SK-N-SH (cell line): ENCODE results near the gene PRPF18. TPM values are rescaled to one million over a fixed set of nuclear protein-coding genes. Genes with fewer than 3 reads are reported as not detected.

ENCODE experiments used
- CTCF ChIA-PET: fragments of 300-600, 350-600 bp; formaldehyde crosslinking; extraction: SDS; loops from one replicate; lab custom pipeline; 2021; lab: Yijun Ruan, JAX
- POLR2A ChIA-PET: fragments of 350-600 bp; sonication (Branson Sonifier 250); formaldehyde crosslinking; extraction: SDS; loops from one replicate; lab custom pipeline; 2020; ENCODE audit warnings: antibody characterized with exemption, inconsistent platforms; lab: Yijun Ruan, JAX
- DNase-seq: peaks from one replicate; pipeline ENCODE4 v3.0.0; 2012
- H2AFZ ChIP-seq: fragments of 200-600 bp; sonication (generic); 2 replicates; pipeline ENCODE4 v1.8.1; 2016; ENCODE audit warnings: antibody characterized with exemption, mild to moderate bottlenecking, low read depth
- H3F3A ChIP-seq: fragments of 200-600 bp; sonication (generic); replicated peaks from 2 replicates; pipeline ENCODE3; 2016; ENCODE audit warnings: antibody characterized with exemption, mild to moderate bottlenecking; ENCODE audit not compliant: insufficient read depth
- H3K27ac ChIP-seq, 2 experiments: fragments of 200-500 bp in 1 of 2; fragments of 200-600 bp in 1 of 2; sonication (Bioruptor generic) in 1 of 2; sonication (generic), shearing (Covaris generic) in 1 of 2; 2 replicates each; pipeline versions ENCODE4 v1.5.1 to v1.6.1; 2014 to 2016; ENCODE audit warnings: low read depth in 2 of 2, inconsistent platforms in 1 of 2, low read length in 1 of 2, mild to moderate bottlenecking in 1 of 2, mixed read lengths in 1 of 2
- H3K27me3 ChIP-seq: fragments of 200-600 bp; sonication (generic), shearing (Covaris generic); 2 replicates; pipeline ENCODE4 v1.6.1; 2016; ENCODE audit warnings: mixed run types; ENCODE audit not compliant: insufficient read depth
- H3K36me3 ChIP-seq, 2 experiments: fragments of 200-500 bp in 1 of 2; fragments of 200-600 bp in 1 of 2; sonication (Bioruptor generic) in 1 of 2; sonication (generic) in 1 of 2; replicated peaks in 1 of 2; 2 replicates each; pipeline versions ENCODE3 to v1.5.1; 2014 to 2016; ENCODE audit warnings: low read length in 1 of 2, mild to moderate bottlenecking in 1 of 2; ENCODE audit not compliant: insufficient read depth in 2 of 2, control insufficient read depth in 1 of 2
- H3K4me1 ChIP-seq, 2 experiments: fragments of 200-500 bp in 1 of 2; fragments of 200-600 bp in 1 of 2; sonication (Bioruptor generic) in 1 of 2; sonication (generic), shearing (Covaris generic) in 1 of 2; 2 replicates each; pipeline versions ENCODE4 v1.5.1 to v1.6.1; 2014 to 2016; ENCODE audit warnings: low read depth in 1 of 2, low read length in 1 of 2, mixed run types in 1 of 2; ENCODE audit not compliant: insufficient read depth in 2 of 2, control insufficient read depth in 1 of 2
- H3K4me2 ChIP-seq: fragments of 200-600 bp; sonication (generic), shearing (Covaris generic); 2 replicates; pipeline ENCODE4 v1.6.1; 2017; ENCODE audit warnings: mixed run types
- H3K4me3 ChIP-seq, 2 experiments: fragments of 200-500 bp in 1 of 2; fragments of 200-600 bp in 1 of 2; sonication (Bioruptor generic) in 1 of 2; sonication (generic), shearing (Covaris generic) in 1 of 2; 2 replicates each; pipeline versions ENCODE4 v1.5.1 to v1.8.1; 2014 to 2016; ENCODE audit warnings: low read depth in 2 of 2, inconsistent platforms in 1 of 2, low read length in 1 of 2, mild to moderate bottlenecking in 1 of 2, mixed read lengths in 1 of 2, moderate library complexity in 1 of 2
- H3K79me2 ChIP-seq: fragments of 200-600 bp; sonication (generic); 2 replicates; pipeline ENCODE4 v1.8.1; 2017; ENCODE audit warnings: mild to moderate bottlenecking; ENCODE audit not compliant: insufficient read depth
- H3K9ac ChIP-seq: fragments of 200-600 bp; sonication (generic); 2 replicates; pipeline ENCODE4 v1.6.1; 2017; ENCODE audit warnings: mixed run types
- H3K9me2 ChIP-seq: fragments of 200-600 bp; sonication (generic); 2 replicates; pipeline ENCODE4 v1.6.1; 2017; ENCODE audit warnings: mixed run types
- H3K9me3 ChIP-seq: fragments of 200-600 bp; sonication (generic); 2 replicates; pipeline ENCODE4 v1.6.1; 2017; ENCODE audit warnings: mixed run types, mild to moderate bottlenecking, moderate library complexity
- H4K20me1 ChIP-seq: fragments of 200-600 bp; sonication (generic); 2 replicates; pipeline ENCODE4 v1.6.1; 2017; ENCODE audit warnings: mild to moderate bottlenecking, mixed run types; ENCODE audit not compliant: insufficient read depth
- ELF1 ChIP-seq: IDR thresholded peaks from 2 replicates; pipeline ENCODE4 v1.4.0; 2012
- EZH2phosphoT487 ChIP-seq: fragments of 200-600 bp; sonication (generic); IDR thresholded peaks from 2 replicates; pipeline ENCODE4 v1.6.1; 2017; ENCODE audit warnings: low read depth, mixed run types, mild to moderate bottlenecking, antibody characterized with exemption, moderate library complexity, borderline replicate concordance
- FOXM1 ChIP-seq: IDR thresholded peaks from 2 replicates; pipeline ENCODE4 v1.4.0; 2012; ENCODE audit warnings: low read depth, mild to moderate bottlenecking
- GABPA ChIP-seq: IDR thresholded peaks from 2 replicates; pipeline ENCODE4 v1.4.0; 2012; ENCODE audit warnings: low read depth, mild to moderate bottlenecking
- JUND ChIP-seq: IDR thresholded peaks from 2 replicates; pipeline ENCODE4 v1.4.0; 2012
- MXI1 ChIP-seq: IDR thresholded peaks from 2 replicates; pipeline ENCODE4 v1.6.1; 2012; ENCODE audit warnings: mild to moderate bottlenecking, low read depth, low read length, improper control_type of control experiment
- NFIC ChIP-seq: IDR thresholded peaks from 2 replicates; pipeline ENCODE4 v1.4.0; 2012; ENCODE audit warnings: borderline replicate concordance
- RCOR1 ChIP-seq: fragments of 150-350 bp; IDR thresholded peaks from 2 replicates; pipeline ENCODE4 v1.6.1; 2017; ENCODE audit warnings: antibody characterized with exemption, low read length
- SIN3A ChIP-seq: IDR thresholded peaks from 2 replicates; pipeline ENCODE4 v1.6.1; 2012; ENCODE audit warnings: low read depth, mild to moderate bottlenecking, low read length, moderate library complexity, borderline replicate concordance
- SMC3 ChIP-seq: IDR thresholded peaks from 2 replicates; pipeline ENCODE4 v1.6.1; 2012; ENCODE audit warnings: low read depth, low read length, improper control_type of control experiment
- TCF12 ChIP-seq: IDR thresholded peaks from 2 replicates; pipeline ENCODE4 v1.4.0; 2012
- TEAD4 ChIP-seq: IDR thresholded peaks from 2 replicates; pipeline ENCODE4 v1.4.0; 2012; ENCODE audit warnings: mild to moderate bottlenecking, borderline replicate concordance; ENCODE audit not compliant: insufficient read depth
- YY1 ChIP-seq: IDR thresholded peaks from 2 replicates; pipeline ENCODE4 v1.4.0; 2012; ENCODE audit warnings: low read depth, mild to moderate bottlenecking
- WGBS: methylation state at CpG from one replicate; pipeline ENCODE4 v1.1.6; 2017; ENCODE audit warnings: low lambda C conversion rate; 5-methylcytosine and 5-hydroxymethylcytosine counted together
- polyA plus RNA-seq, 3 experiments: library from polyadenylated mRNA; depleted of rRNA; stranded (reverse); fragments of >200 nt; gene quantifications; 2 replicates each; pipeline ENCODE4 v1.2.3, GENCODE V29; 2012
- TF ChIP-seq, protein P1 (sequence below): IDR thresholded peaks from 2 replicates; pipeline ENCODE4 v1.4.0; 2012; ENCODE audit warnings: low read depth, borderline replicate concordance
- TF ChIP-seq, protein P2 (sequence below): IDR thresholded peaks from 2 replicates; pipeline ENCODE4 v1.4.0; 2012; ENCODE audit warnings: low read depth, borderline replicate concordance
- TF ChIP-seq, protein P3 (sequence below): fragments of 150-350 bp; IDR thresholded peaks from 2 replicates; pipeline ENCODE4 v1.6.1; 2017; ENCODE audit warnings: antibody characterized with exemption, low read length, low read depth, borderline replicate concordance
- TF ChIP-seq, protein P4 (sequence below): IDR thresholded peaks from 2 replicates; pipeline ENCODE4; 2012
- TF ChIP-seq, protein P5 (sequence below): IDR thresholded peaks from 2 replicates; pipeline ENCODE4 v1.4.0; 2012; ENCODE audit warnings: low read depth

Gene PRPF18
- polyA plus RNA-seq, 1 of the 3 experiments (the other 2 are of a cell fraction): 12.1 TPM

DNA sequence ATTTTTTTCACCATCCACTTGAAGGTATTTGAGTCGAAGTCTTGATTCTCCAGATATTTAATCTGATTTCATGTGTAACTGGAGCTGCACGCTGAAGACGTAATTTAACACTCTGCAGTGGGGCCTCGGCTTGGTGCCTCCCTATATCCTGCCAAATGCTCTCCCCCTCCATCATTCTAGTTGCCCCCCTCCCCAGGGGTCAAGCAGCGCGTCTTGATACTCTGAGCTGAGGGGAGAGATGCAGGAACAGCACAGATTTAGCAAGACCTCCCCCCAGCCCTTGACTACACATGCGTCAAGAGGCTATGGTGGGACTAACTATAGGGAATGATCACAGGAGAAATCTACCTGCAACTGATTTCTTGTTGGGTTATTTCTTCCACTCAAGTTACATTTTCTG is 85.8 kb downstream of the PRPF18 start:
- Histone ChIP-seq H3K9me3 (no peaks in the 10 kb centered on the region), H3K4me1 (peaks cover 7% of the 10 kb centered on the region in 2 experiments; a peak in 2 of 4 replicates), H3F3A (no peaks in the 10 kb centered on the region), H3K4me2 (no peak overlapping the region), H3K9me2 (no peaks in the 10 kb centered on the region), H4K20me1 (no peaks in the 10 kb centered on the region), H3K79me2 (peaks cover 16% of the 10 kb centered on the region; the same call in 1 of the 2 replicates), H3K27ac (peak overlapping the region in 1 of 2 experiments; percentile 43; a peak in 1 of 4 replicates), H3K27me3 (no peaks in the 10 kb centered on the region), H2AFZ (no peak overlapping the region), H3K36me3 (peaks cover 48 to 60% of the 10 kb centered on the region in 2 experiments), H3K9ac (no peak overlapping the region), H3K4me3 (no peak overlapping the region)
- POLR2A ChIA-PET: no interaction called here
- CTCF ChIA-PET: interaction anchor here (1.1 kb wide), 1 partner anchor 13 kb away, joined by 4 read pairs; no protein-coding TSS in a partner anchor
- TF ChIP-seq, protein P1, sequence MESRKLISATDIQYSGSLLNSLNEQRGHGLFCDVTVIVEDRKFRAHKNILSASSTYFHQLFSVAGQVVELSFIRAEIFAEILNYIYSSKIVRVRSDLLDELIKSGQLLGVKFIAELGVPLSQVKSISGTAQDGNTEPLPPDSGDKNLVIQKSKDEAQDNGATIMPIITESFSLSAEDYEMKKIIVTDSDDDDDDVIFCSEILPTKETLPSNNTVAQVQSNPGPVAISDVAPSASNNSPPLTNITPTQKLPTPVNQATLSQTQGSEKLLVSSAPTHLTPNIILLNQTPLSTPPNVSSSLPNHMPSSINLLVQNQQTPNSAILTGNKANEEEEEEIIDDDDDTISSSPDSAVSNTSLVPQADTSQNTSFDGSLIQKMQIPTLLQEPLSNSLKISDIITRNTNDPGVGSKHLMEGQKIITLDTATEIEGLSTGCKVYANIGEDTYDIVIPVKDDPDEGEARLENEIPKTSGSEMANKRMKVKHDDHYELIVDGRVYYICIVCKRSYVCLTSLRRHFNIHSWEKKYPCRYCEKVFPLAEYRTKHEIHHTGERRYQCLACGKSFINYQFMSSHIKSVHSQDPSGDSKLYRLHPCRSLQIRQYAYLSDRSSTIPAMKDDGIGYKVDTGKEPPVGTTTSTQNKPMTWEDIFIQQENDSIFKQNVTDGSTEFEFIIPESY: no peak
- TF ChIP-seq, protein P2, sequence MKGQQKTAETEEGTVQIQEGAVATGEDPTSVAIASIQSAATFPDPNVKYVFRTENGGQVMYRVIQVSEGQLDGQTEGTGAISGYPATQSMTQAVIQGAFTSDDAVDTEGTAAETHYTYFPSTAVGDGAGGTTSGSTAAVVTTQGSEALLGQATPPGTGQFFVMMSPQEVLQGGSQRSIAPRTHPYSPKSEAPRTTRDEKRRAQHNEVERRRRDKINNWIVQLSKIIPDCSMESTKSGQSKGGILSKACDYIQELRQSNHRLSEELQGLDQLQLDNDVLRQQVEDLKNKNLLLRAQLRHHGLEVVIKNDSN: no peak
- TF ChIP-seq MXI1 (no peak), NFIC (no peak), EZH2phosphoT487 (no peak), SMC3 (no peak), ELF1 (no peak), GABPA (no peak)
- TF ChIP-seq, protein P3, sequence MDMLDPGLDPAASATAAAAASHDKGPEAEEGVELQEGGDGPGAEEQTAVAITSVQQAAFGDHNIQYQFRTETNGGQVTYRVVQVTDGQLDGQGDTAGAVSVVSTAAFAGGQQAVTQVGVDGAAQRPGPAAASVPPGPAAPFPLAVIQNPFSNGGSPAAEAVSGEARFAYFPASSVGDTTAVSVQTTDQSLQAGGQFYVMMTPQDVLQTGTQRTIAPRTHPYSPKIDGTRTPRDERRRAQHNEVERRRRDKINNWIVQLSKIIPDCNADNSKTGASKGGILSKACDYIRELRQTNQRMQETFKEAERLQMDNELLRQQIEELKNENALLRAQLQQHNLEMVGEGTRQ: no peak
- TF ChIP-seq, protein P4, sequence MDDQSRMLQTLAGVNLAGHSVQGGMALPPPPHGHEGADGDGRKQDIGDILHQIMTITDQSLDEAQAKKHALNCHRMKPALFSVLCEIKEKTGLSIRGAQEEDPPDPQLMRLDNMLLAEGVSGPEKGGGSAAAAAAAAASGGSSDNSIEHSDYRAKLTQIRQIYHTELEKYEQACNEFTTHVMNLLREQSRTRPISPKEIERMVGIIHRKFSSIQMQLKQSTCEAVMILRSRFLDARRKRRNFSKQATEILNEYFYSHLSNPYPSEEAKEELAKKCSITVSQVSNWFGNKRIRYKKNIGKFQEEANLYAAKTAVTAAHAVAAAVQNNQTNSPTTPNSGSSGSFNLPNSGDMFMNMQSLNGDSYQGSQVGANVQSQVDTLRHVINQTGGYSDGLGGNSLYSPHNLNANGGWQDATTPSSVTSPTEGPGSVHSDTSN: no peak
- 62% methylated on average over 7 of the region's 7 CpGs for WGBS
- no peak for DNase-seq

DNA sequence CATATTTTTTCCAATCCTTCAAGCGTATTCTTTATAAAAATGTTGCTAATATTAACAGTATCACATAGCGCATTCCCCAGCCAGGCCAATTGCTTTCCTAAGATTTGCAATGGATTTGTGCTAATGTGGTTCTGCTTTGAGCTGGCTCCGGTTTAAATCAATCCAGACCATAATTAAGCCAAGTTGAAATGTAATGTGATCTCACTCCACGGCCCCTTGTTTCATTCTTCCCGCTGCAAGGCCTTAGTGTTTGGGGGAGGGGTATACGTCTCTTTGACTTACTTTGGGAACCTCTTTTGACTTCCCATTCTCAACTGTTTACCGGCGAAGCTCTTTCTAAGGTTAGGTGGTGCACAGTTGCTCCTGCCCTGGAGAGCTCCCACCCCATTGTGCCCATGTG is 86.4 kb downstream of the PRPF18 start:
- 87% methylated on average over 8 of the region's 8 CpGs for WGBS
- peaks cover 16% of the 10 kb centered on the region; the same call in 1 of the 2 replicates for H3K79me2 ChIP-seq
- H3K4me2 ChIP-seq: no peak overlapping the region
- no peak for DNase-seq
- no peaks in the 10 kb centered on the region for H3K9me3 ChIP-seq
- H3K27ac ChIP-seq: peak overlapping the region in 1 of 2 experiments; percentile 43; a peak in 1 of 4 replicates
- H3K4me3 ChIP-seq: no peak overlapping the region
- no peak overlapping the region for H3K9ac ChIP-seq
- no peaks in the 10 kb centered on the region for H3K27me3 ChIP-seq
- no peak overlapping the region for H2AFZ ChIP-seq
- H3K4me1 ChIP-seq: peaks cover 7% of the 10 kb centered on the region in 2 experiments; a peak in 2 of 4 replicates
- H3F3A ChIP-seq: no peaks in the 10 kb centered on the region
- H3K36me3 ChIP-seq: peaks cover 46 to 56% of the 10 kb centered on the region in 2 experiments
- H3K9me2 ChIP-seq: no peaks in the 10 kb centered on the region
- no peaks in the 10 kb centered on the region for H4K20me1 ChIP-seq
- CTCF ChIA-PET: no interaction called here
- POLR2A ChIA-PET: no interaction called here
- TF ChIP-seq ELF1: no peak
- TF ChIP-seq, protein P5, sequence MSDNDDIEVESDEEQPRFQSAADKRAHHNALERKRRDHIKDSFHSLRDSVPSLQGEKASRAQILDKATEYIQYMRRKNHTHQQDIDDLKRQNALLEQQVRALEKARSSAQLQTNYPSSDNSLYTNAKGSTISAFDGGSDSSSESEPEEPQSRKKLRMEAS: no peak
- TF ChIP-seq YY1: no peak
- TF ChIP-seq, protein P4: no peak
- TF ChIP-seq RCOR1: no peak
- TF ChIP-seq JUND: no peak
- TF ChIP-seq, protein P1: no peak
- TF ChIP-seq TEAD4: no peak
- TF ChIP-seq SIN3A: no peak
- no peak for TF ChIP-seq TCF12
- TF ChIP-seq EZH2phosphoT487: no peak
- TF ChIP-seq, protein P2: no peak
- TF ChIP-seq FOXM1: no peak
